Body of pancreas (tissue), 4 donors: ENCODE results near the gene ACTN4.

Source experiments
- POLR2A ChIP-seq, 3 donors: fragments of 450-650 bp; IDR thresholded peaks; one replicate each; pipeline ENCODE4 v1.6.1; 2016; ENCODE audit warnings: antibody characterized with exemption in 3 of 3, mild to moderate bottlenecking in 2 of 3
- TF ChIP-seq, protein P1 (sequence below), 7 experiments: fragments of 450-650 bp in 4 of 7; fragments of 200-600 bp in 3 of 7; sonication (generic) in 3 of 7; IDR thresholded peaks; one replicate each; pipeline ENCODE4 v1.5.1; 2016 to 2019; ENCODE audit warnings: antibody characterized with exemption in 7 of 7

DNA sequence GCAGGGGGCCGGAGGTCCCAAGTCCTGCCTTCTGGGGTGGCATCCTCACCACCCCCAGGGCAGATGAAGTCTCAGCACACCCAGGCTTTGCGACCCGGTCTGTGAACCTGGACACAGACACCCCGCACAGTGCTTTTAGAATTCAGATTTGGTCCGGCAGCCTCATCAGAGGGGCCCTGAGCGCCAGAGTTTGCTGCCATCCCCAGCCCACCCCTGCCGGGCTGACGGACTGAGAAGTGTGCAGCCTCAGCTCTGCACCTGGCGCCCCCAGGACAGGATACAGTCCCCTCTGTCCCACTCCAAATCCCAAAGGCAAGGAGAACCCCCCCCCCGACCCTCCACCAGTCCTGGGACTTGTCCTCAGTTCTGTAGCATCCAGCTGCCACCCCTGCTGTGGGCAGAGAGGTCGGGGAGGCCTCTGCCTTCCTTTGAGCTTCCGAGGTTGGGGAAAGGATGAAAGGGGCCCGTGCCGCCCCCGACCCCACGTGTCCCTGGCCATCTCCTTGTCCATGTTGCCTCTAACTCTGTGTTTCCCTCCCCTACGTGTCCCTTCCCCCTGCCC, 79.9 kb downstream of the ACTN4 start:
- TF ChIP-seq, protein P1, sequence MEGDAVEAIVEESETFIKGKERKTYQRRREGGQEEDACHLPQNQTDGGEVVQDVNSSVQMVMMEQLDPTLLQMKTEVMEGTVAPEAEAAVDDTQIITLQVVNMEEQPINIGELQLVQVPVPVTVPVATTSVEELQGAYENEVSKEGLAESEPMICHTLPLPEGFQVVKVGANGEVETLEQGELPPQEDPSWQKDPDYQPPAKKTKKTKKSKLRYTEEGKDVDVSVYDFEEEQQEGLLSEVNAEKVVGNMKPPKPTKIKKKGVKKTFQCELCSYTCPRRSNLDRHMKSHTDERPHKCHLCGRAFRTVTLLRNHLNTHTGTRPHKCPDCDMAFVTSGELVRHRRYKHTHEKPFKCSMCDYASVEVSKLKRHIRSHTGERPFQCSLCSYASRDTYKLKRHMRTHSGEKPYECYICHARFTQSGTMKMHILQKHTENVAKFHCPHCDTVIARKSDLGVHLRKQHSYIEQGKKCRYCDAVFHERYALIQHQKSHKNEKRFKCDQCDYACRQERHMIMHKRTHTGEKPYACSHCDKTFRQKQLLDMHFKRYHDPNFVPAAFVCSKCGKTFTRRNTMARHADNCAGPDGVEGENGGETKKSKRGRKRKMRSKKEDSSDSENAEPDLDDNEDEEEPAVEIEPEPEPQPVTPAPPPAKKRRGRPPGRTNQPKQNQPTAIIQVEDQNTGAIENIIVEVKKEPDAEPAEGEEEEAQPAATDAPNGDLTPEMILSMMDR (IDR thresholded peaks at IDR 0.05): no peak
- no peak for TF ChIP-seq POLR2A (IDR thresholded peaks at IDR 0.05)
